ENCODE data around the gene RIMS1.

DNA sequence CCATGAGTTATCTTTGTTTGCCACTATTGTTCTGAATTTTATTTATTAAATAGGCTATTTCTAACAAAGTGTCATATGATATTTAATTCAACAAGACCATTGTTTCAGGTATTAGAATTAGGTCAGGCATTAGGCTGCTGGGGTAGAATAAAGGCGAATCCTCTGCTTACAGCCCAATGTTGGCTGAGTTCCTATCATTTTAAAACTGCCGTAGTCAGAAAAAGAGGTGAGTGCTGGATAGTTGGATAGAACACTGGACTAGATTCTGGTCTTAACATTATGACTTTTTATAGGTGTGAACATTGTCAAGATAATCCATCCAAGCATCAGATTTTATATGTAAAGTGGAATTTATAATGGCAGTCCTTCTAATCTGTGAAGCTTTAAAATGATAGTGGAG is 6.3 kb downstream of the RIMS1 start:
- TF ChIP-seq, protein P1, sequence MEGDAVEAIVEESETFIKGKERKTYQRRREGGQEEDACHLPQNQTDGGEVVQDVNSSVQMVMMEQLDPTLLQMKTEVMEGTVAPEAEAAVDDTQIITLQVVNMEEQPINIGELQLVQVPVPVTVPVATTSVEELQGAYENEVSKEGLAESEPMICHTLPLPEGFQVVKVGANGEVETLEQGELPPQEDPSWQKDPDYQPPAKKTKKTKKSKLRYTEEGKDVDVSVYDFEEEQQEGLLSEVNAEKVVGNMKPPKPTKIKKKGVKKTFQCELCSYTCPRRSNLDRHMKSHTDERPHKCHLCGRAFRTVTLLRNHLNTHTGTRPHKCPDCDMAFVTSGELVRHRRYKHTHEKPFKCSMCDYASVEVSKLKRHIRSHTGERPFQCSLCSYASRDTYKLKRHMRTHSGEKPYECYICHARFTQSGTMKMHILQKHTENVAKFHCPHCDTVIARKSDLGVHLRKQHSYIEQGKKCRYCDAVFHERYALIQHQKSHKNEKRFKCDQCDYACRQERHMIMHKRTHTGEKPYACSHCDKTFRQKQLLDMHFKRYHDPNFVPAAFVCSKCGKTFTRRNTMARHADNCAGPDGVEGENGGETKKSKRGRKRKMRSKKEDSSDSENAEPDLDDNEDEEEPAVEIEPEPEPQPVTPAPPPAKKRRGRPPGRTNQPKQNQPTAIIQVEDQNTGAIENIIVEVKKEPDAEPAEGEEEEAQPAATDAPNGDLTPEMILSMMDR (IDR thresholded peaks at IDR 0.05): no peak
- TF ChIP-seq EZH2 (IDR thresholded peaks at IDR 0.05; ENCODE audit: borderline replicate concordance, insufficient read depth, low read depth, low read length, poor library complexity, severe bottlenecking): no peak

Data from B cell (primary cell).